Ascending aorta (tissue), 2 donors: ENCODE results near the gene PNMA6E. TPM values are rescaled to one million over a fixed set of nuclear protein-coding genes. Genes with fewer than 3 reads are reported as not detected.

Experiments used
- DNase-seq, 2 donors: peaks; one replicate each; pipeline ENCODE4 v3.0.0-alpha.2; 2019; ENCODE audit warnings: low spot score in 2 of 2
- H3K27ac ChIP-seq, 2 donors: fragments of 200-600 bp; sonication (generic); one replicate each; pipeline ENCODE4 v1.5.1; 2016 to 2017; ENCODE audit warnings: mild to moderate bottlenecking in 1 of 2
- H3K27me3 ChIP-seq: fragments of 200-600 bp; sonication (generic); one replicate; pipeline ENCODE4 v1.5.1; 2017
- H3K36me3 ChIP-seq, 2 donors: fragments of 200-600 bp; sonication (generic); one replicate each; pipeline ENCODE4 v1.5.1; 2016
- H3K4me1 ChIP-seq, 2 donors: fragments of 200-600 bp; sonication (generic); one replicate each; pipeline ENCODE4 v1.5.1; 2016 to 2017; ENCODE audit warnings: mild to moderate bottlenecking in 1 of 2
- H3K4me3 ChIP-seq, 2 donors: fragments of 200-600 bp; sonication (generic); one replicate each; pipeline ENCODE4 v1.5.1; 2016 to 2017; ENCODE audit warnings: mild to moderate bottlenecking in 1 of 2
- H3K9me3 ChIP-seq, 2 donors: fragments of 200-600 bp; sonication (generic); one replicate each; pipeline ENCODE4 v1.5.1; 2016
- CTCF ChIP-seq, 3 experiments: fragments of 200-600 bp in 2 of 3; fragments of 450-650 bp in 1 of 3; sonication (generic) in 2 of 3; IDR thresholded peaks; one replicate each; pipeline ENCODE4 v1.5.1; 2016 to 2019; ENCODE audit warnings: antibody characterized with exemption in 3 of 3, mild to moderate bottlenecking in 1 of 3, moderate library complexity in 1 of 3
- intact Hi-C: fragments of 100-400 bp; cut with DNase I; formaldehyde crosslinking; loops from one replicate; pipeline ENCODE4 v1.15.1; 2023
- total RNA-seq: library from RNA; depleted of rRNA; stranded (reverse); fragments of >200 nt; gene quantifications from one replicate; pipeline ENCODE4 v1.1.0, GENCODE V29; 2016

Gene PNMA6E
- total RNA-seq, 1 donor from 2014 or later: not detected

GRCh38 chrX:153382563-153383482, 18.3 kb downstream of the PNMA6E start:
- intact Hi-C loops: no loop called here
- no peak overlapping the region for H3K27ac ChIP-seq

GRCh38 chrX:153381684-153382532, 19.2 kb downstream of the PNMA6E start:
- no peaks in the 10 kb centered on the region for H3K36me3 ChIP-seq
- intact Hi-C loops: no loop called here
- H3K9me3 ChIP-seq: no peaks in the 10 kb centered on the region
- no peak overlapping the region for H3K27ac ChIP-seq
- no peaks in the 10 kb centered on the region for H3K4me1 ChIP-seq
- DNase-seq: no peak
- H3K27me3 ChIP-seq: no peaks in the 10 kb centered on the region
- TF ChIP-seq CTCF (IDR thresholded peaks at IDR 0.05): no peak
- H3K4me3 ChIP-seq: no peak overlapping the region

More at GRCh38 chrX:153382563-153383482, 18.3 kb downstream of the PNMA6E start:
- Histone ChIP-seq H3K4me1 (no peaks in the 10 kb centered on the region), H3K36me3 (no peaks in the 10 kb centered on the region), H3K27me3 (no peaks in the 10 kb centered on the region), H3K4me3 (no peak overlapping the region), H3K9me3 (no peaks in the 10 kb centered on the region)
- no peak for TF ChIP-seq CTCF (IDR thresholded peaks at IDR 0.05)
- DNase-seq: no peak

- Histone ChIP-seq H3K9me3 (peaks cover 0 to 9% of the 10 kb centered on the region in 2 donors), H3K4me3 (no peak overlapping the region), H3K36me3 (no peaks in the 10 kb centered on the region), H3K4me1 (no peaks in the 10 kb centered on the region), H3K27me3 (no peaks in the 10 kb centered on the region), H3K27ac (no peak overlapping the region)
- intact Hi-C loops: no loop called here
- no peak for TF ChIP-seq CTCF (IDR thresholded peaks at IDR 0.05)
- no peak for DNase-seq
These were observed 20.5 kb downstream of the PNMA6E start for GRCh38 chrX:153380691-153381090.

- no peaks in the 10 kb centered on the region for H3K36me3 ChIP-seq
- no peak for TF ChIP-seq CTCF (IDR thresholded peaks at IDR 0.05)
- intact Hi-C loops: no loop called here
- DNase-seq: no peak
- no peaks in the 10 kb centered on the region for H3K27me3 ChIP-seq
- H3K4me3 ChIP-seq: no peak overlapping the region
- peaks cover 0 to 9% of the 10 kb centered on the region in 2 donors for H3K9me3 ChIP-seq
- H3K27ac ChIP-seq: no peak overlapping the region
- H3K4me1 ChIP-seq: no peaks in the 10 kb centered on the region
These were observed 21.1 kb downstream of the PNMA6E start for GRCh38 chrX:153379971-153380581.

- Histone ChIP-seq H3K4me3 (no peak overlapping the region), H3K4me1 (no peaks in the 10 kb centered on the region), H3K27me3 (no peaks in the 10 kb centered on the region), H3K9me3 (peaks cover 0 to 9% of the 10 kb centered on the region in 2 donors), H3K36me3 (no peaks in the 10 kb centered on the region), H3K27ac (no peak overlapping the region)
- intact Hi-C loops: no loop called here
- no peak for DNase-seq
- no peak for TF ChIP-seq CTCF (IDR thresholded peaks at IDR 0.05)
These were observed 21.6 kb downstream of the PNMA6E start for GRCh38 chrX:153379508-153379907.
